Duodenal mucosa (tissue), 2 donors: Measurements from ENCODE around the gene IFIT1.
A peak's percentile ranks its signal among the peaks of the same experiment; 100 is the strongest.
"Not testable (repeated sequence)": the region's sequence is repeated elsewhere in the genome, so short reads cannot be mapped to it uniquely, and the experiment has no call there.

ENCODE experiments used
- H3K27ac ChIP-seq: one replicate; pipeline ENCODE4 v1.7.0; 2013; ENCODE audit warnings: low read depth, low read length
- H3K27me3 ChIP-seq, 2 donors: one replicate each; pipeline ENCODE4 v1.7.0; 2013; ENCODE audit warnings: low read length in 2 of 2, control low read depth in 1 of 2; ENCODE audit not compliant: insufficient read depth in 2 of 2, control insufficient read depth in 1 of 2
- H3K36me3 ChIP-seq, 2 donors: one replicate each; pipeline ENCODE4 v1.7.0; 2013; ENCODE audit warnings: low read length in 2 of 2, control low read depth in 1 of 2; ENCODE audit not compliant: insufficient read depth in 2 of 2, control insufficient read depth in 1 of 2
- H3K4me1 ChIP-seq, 2 donors: one replicate each; pipeline ENCODE4 v1.7.0; 2013; ENCODE audit warnings: low read length in 2 of 2, control low read depth in 1 of 2; ENCODE audit not compliant: insufficient read depth in 2 of 2, control insufficient read depth in 1 of 2
- H3K4me3 ChIP-seq, 2 donors: one replicate each; pipeline ENCODE4 v1.7.0; 2013; ENCODE audit warnings: low read length in 2 of 2, low read depth in 1 of 2
- H3K9ac ChIP-seq, 2 donors: one replicate each; pipeline ENCODE4 v1.7.0; 2013; ENCODE audit warnings: low read length in 2 of 2, low read depth in 1 of 2
- H3K9me3 ChIP-seq, 2 donors: one replicate each; pipeline ENCODE4 v1.7.0; 2013; ENCODE audit warnings: low read length in 2 of 2, control low read depth in 1 of 2; ENCODE audit not compliant: control insufficient read depth in 1 of 2

IFIT1 gene

GRCh38 chr10:89391907-89392756 is at the start of gene IFIT1:
IFIT1 (plus strand) TSS chr10:89392623; CDS start chr10:89392713, 90 bp downstream.
- H3K4me1 ChIP-seq = peaks cover 13 to 17% of the 10 kb centered on the region in 2 donors
- no peaks in the 10 kb centered on the region for H3K9me3 ChIP-seq
- peak within 1 kb of the TSS; percentile 76 to 78 for H3K4me3 ChIP-seq
- H3K27me3 ChIP-seq = no peaks in the 10 kb centered on the region
- H3K36me3 ChIP-seq = no peaks in the 10 kb centered on the region
- peak within 1 kb of the TSS; percentile 34 to 39 for H3K9ac ChIP-seq
- peak within 1 kb of the TSS; percentile 57 for H3K27ac ChIP-seq

- Histone ChIP-seq H3K36me3 (peaks cover 7 to 15% of the 10 kb centered on the region in 2 donors), H3K9me3 (no peaks in the 10 kb centered on the region), H3K27me3 (no peaks in the 10 kb centered on the region), H3K9ac (no peak overlapping the region), H3K4me1 (peaks cover 28 to 39% of the 10 kb centered on the region in 2 donors), H3K27ac (no peak overlapping the region), H3K4me3 (no peak overlapping the region)
Observed at GRCh38 chr10:89343089-89343767, 49.2 kb upstream of the IFIT1 start.

- H3K27ac ChIP-seq = no peak overlapping the region
Observed at GRCh38 chr10:89344156-89344555, 48.3 kb upstream of the IFIT1 start.

GRCh38 chr10:89345367-89346000 is 46.9 kb upstream of the IFIT1 start:
- H3K27ac ChIP-seq = no peak overlapping the region
- H3K4me1 ChIP-seq = peaks cover 32 to 38% of the 10 kb centered on the region in 2 donors
- no peaks in the 10 kb centered on the region for H3K9me3 ChIP-seq
- H3K27me3 ChIP-seq = no peaks in the 10 kb centered on the region
- no peak overlapping the region for H3K9ac ChIP-seq
- H3K4me3 ChIP-seq = no peak overlapping the region
- no peaks in the 10 kb centered on the region for H3K36me3 ChIP-seq

More at GRCh38 chr10:89344156-89344555, 48.3 kb upstream of the IFIT1 start:
- no peaks in the 10 kb centered on the region for H3K9me3 ChIP-seq
- peaks cover 28 to 41% of the 10 kb centered on the region in 2 donors for H3K4me1 ChIP-seq
- peaks cover 0 to 7% of the 10 kb centered on the region in 2 donors for H3K36me3 ChIP-seq
- no peak overlapping the region for H3K4me3 ChIP-seq
- H3K9ac ChIP-seq = no peak overlapping the region
- H3K27me3 ChIP-seq = no peaks in the 10 kb centered on the region

GRCh38 chr10:89346405-89347254 is 45.8 kb upstream of the IFIT1 start:
- no peaks in the 10 kb centered on the region for H3K27me3 ChIP-seq
- H3K27ac ChIP-seq = no peak overlapping the region
- no peak overlapping the region for H3K4me3 ChIP-seq
- H3K36me3 ChIP-seq = no peaks in the 10 kb centered on the region
- peaks cover 31 to 36% of the 10 kb centered on the region in 2 donors for H3K4me1 ChIP-seq
- no peaks in the 10 kb centered on the region for H3K9me3 ChIP-seq
- H3K9ac ChIP-seq = no peak overlapping the region

- no peaks in the 10 kb centered on the region for H3K36me3 ChIP-seq
- H3K9ac ChIP-seq = no peak overlapping the region
- peak overlapping the region; percentile 39 for H3K27ac ChIP-seq
- H3K4me3 ChIP-seq = no peak overlapping the region
- no peaks in the 10 kb centered on the region for H3K9me3 ChIP-seq
- peaks cover 42 to 44% of the 10 kb centered on the region in 2 donors for H3K4me1 ChIP-seq
- no peaks in the 10 kb centered on the region for H3K27me3 ChIP-seq
Observed at GRCh38 chr10:89347701-89348457, 44.5 kb upstream of the IFIT1 start.

DNA sequence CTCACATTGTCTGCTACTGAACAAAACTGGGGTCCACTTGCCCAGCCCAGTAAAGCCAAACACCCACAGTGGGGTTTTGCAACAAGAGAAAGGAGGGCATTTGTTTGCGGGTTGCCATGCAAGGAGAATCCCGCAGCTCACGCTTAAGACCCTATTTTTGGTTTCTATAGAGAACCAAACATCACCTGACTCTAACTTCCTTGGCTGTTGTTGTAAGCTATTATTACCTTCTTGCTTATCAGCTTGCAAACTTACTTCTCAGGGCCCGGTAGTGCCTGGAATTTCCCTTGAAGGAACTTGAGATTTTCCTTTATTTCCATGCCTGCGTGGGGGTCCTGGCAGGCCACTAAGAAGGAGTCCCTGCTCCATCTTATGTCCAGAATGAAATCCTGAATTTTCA is 43.9 kb upstream of the IFIT1 start:
- H3K36me3 ChIP-seq = no peaks in the 10 kb centered on the region
- H3K9me3 ChIP-seq = no peaks in the 10 kb centered on the region
- no peak overlapping the region for H3K4me3 ChIP-seq
- H3K27ac ChIP-seq = no peak overlapping the region
- H3K27me3 ChIP-seq = no peaks in the 10 kb centered on the region
- peaks cover 42 to 44% of the 10 kb centered on the region in 2 donors for H3K4me1 ChIP-seq
- H3K9ac ChIP-seq = no peak overlapping the region

DNA sequence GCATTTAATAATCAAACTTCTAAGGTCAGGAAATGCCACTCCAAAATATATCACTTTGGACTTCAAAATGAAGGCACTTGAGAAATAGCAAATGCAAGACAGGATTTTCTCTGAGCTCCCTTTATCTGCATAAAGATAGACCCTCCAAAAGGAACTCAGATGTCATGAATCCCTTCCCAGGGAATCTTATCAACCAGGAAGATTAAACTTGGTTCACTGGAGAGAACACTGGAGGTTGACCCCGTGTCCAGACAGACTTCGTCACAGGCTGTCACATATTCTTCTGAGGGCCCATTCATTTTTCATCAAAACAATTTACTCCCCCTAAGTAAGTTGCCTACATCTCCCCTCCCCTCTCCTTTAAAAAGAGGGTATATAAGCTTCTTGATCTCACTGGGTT is 43.4 kb upstream of the IFIT1 start:
- H3K9ac ChIP-seq = no peak overlapping the region
- no peaks in the 10 kb centered on the region for H3K36me3 ChIP-seq
- H3K4me1 ChIP-seq = peaks cover 42 to 44% of the 10 kb centered on the region in 2 donors
- no peak overlapping the region for H3K4me3 ChIP-seq
- no peaks in the 10 kb centered on the region for H3K27me3 ChIP-seq
- no peaks in the 10 kb centered on the region for H3K9me3 ChIP-seq
- no peak overlapping the region for H3K27ac ChIP-seq

DNA sequence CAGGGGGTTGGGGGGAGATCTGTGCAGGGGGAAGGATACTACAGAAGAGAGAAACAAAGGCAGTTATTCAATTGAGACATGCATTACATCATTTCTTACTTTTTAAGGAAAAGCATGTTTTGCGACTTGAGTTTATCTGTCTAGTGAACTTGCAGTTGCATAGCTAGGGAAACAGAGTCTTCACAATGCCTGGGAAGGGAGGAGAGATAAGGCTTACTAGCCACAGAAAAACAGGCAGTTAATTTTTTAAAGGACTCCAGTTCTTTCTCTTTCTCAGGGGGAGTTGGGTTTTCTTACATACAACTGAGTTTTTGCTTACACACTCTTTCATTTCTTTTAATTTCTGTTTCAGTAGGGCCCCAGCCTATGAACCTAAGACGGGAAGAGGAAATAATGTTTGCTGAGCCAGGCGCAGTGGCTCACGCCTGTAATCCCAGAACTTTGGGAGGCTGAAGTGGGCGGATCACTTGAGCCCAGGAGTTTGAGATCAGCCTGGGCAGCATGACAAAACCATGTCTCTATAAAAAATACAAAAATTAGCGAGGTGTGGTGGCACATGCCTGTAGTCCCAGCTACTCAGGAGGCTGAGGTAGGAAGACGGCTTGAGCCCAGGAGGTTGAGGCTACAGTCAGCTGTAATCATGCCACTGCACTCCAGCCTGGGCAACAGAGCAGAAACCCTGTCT is 41.6 kb upstream of the IFIT1 start:
- Histone ChIP-seq H3K4me3 (peak overlapping the region in 1 of 2 donors; percentile 40), H3K27ac (peak overlapping the region; percentile 67), H3K4me1 (peaks cover 42% of the 10 kb centered on the region in 2 donors), H3K9ac (peak overlapping the region; percentile 2 to 39)
- not testable (repeated sequence) for H3K9me3 ChIP-seq, H3K36me3 ChIP-seq, H3K27me3 ChIP-seq
